Activated naive CD8-positive, alpha-beta T cell treated with anti-CD3 and anti-CD28 coated beads, Interleukin-2, amount 50 U/mL, for 16 hours (primary cell): Measurements from ENCODE around the gene MRPS16.
"Not testable (repeated sequence)": the region's sequence is repeated elsewhere in the genome, so short reads cannot be mapped to it uniquely, and the experiment has no call there.

Experiments
- DNase-seq: peaks from one replicate; pipeline ENCODE4 v3.0.0-alpha.2; 2020; ENCODE audit warnings: low read depth, low spot score

Gene MRPS16

GRCh38 chr10:73252445-73253224 lies at the start of gene MRPS16:
Gene MRPS16 (minus strand): TSS chr10:73252644. CDS start chr10:73252482, 162 bp downstream.
- peak; percentile 84 for DNase-seq

GRCh38 chr10:73296946-73297345 lies 44.5 kb upstream of the MRPS16 start:
- no peak for DNase-seq

GRCh38 chr10:73293461-73293860 lies 41.0 kb upstream of the MRPS16 start:
- no peak for DNase-seq

- no peak for DNase-seq
Observed at GRCh38 chr10:73289958-73290357, 37.5 kb upstream of the MRPS16 start.

GRCh38 chr10:73287441-73287840 lies 35.0 kb upstream of the MRPS16 start:
- DNase-seq, result no peak

GRCh38 chr10:73281097-73281496 lies 28.7 kb upstream of the MRPS16 start:
- DNase-seq, result no peak

- DNase-seq, result no peak
Observed at GRCh38 chr10:73264423-73264822, 12.0 kb upstream of the MRPS16 start.

- no peak for DNase-seq
Observed at GRCh38 chr10:73263693-73264347, 11.4 kb upstream of the MRPS16 start.

- DNase-seq, result no peak
Observed at GRCh38 chr10:73262880-73263555, 10.6 kb upstream of the MRPS16 start.

GRCh38 chr10:73262105-73262730 lies 9.8 kb upstream of the MRPS16 start:
- no peak for DNase-seq

- no peak for DNase-seq
Observed at GRCh38 chr10:73261362-73261995, 9.0 kb upstream of the MRPS16 start.

GRCh38 chr10:73258612-73259011 lies 6.2 kb upstream of the MRPS16 start:
- not testable (repeated sequence) for DNase-seq

- no peak for DNase-seq
Observed at GRCh38 chr10:73253225-73253555, 746 bp upstream of the MRPS16 start.

- DNase-seq, result no peak
Observed at GRCh38 chr10:73251683-73252444, 580 bp downstream of the MRPS16 start.

GRCh38 chr10:73248259-73248724 lies 4.2 kb downstream of the MRPS16 start:
- DNase-seq, result no peak

GRCh38 chr10:73247509-73248258 lies 4.8 kb downstream of the MRPS16 start:
- no peak for DNase-seq

GRCh38 chr10:73246646-73247508 lies 5.6 kb downstream of the MRPS16 start, which contains the start of gene DNAJC9:
Gene DNAJC9 (minus strand): TSS chr10:73247255. CDS start chr10:73247189, 66 bp downstream.
- peak; percentile 91 for DNase-seq

GRCh38 chr10:73246322-73246645 lies 6.2 kb downstream of the MRPS16 start:
- DNase-seq, result no peak

GRCh38 chr10:73244866-73245477 lies 7.5 kb downstream of the MRPS16 start:
- no peak for DNase-seq
